Transverse colon (tissue), 3 donors: ENCODE measurements around the gene KLHDC10.

ENCODE experiments used
- CTCF ChIP-seq, 5 experiments: fragments of 200-600 bp in 3 of 5; fragments of 450-650 bp in 2 of 5; sonication (generic) in 3 of 5; IDR thresholded peaks; 1 replicate in 2 of 5; 2 replicates in 3 of 5; pipeline ENCODE4 v1.5.1; 2016 to 2017; ENCODE audit warnings: antibody characterized with exemption in 5 of 5, inconsistent platforms in 3 of 5, mild to moderate bottlenecking in 2 of 5, moderate library complexity in 1 of 5
- EP300 ChIP-seq: sonication (generic); formaldehyde crosslinking; IDR thresholded peaks from one replicate; pipeline ENCODE4 v1.6.1; 2017; ENCODE audit warnings: antibody characterized with exemption, low read depth
- POLR2A ChIP-seq: fragments of 450-650 bp; IDR thresholded peaks from one replicate; pipeline ENCODE4 v1.6.1; 2016; ENCODE audit warnings: antibody characterized with exemption, mild to moderate bottlenecking, moderate library complexity

DNA sequence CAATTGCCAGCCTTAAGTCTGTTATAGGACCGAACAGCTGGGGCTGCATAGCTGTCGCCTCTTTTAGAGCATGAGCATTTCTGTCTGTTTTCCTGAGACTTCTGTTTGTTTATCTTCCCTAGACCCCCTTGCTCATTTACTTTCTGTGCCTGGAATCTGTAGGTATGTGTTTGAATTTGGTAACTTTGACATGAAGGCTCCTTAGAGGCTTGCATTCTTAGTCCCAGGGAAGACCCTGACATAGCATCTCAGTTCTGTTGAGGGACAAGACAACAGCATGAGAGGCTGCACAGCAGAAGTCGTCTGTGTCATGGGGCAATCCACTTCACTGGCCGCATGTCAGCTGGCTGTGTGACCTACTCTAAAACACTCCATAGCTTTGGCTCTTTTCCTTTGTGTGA, 58.7 kb downstream of the KLHDC10 start:
- TF ChIP-seq CTCF (IDR thresholded peaks at IDR 0.05) = no peak
- no peak for TF ChIP-seq POLR2A
- TF ChIP-seq EP300 = no peak
